GM12892 (cell line): ENCODE measurements around the gene ZNF580. TPM values are rescaled to one million over a fixed set of nuclear protein-coding genes. Genes with fewer than 3 reads are reported as not detected.

ENCODE experiments used
- DNase-seq: peaks from one replicate; pipeline ENCODE4 v3.0.0; 2011; ENCODE audit not compliant: insufficient read length
- FAIRE-seq: peaks from 2 replicates; lab custom pipeline; 2011; peaks lifted over from hg19 to GRCh38; lab: Jason Lieb, UNC
- POLR2A ChIP-seq: IDR thresholded peaks from 2 replicates; pipeline ENCODE4 v1.6.1; 2011; ENCODE audit warnings: low read depth, low read length, control low read depth
- POLR2AphosphoS5 ChIP-seq: IDR thresholded peaks from 2 replicates; pipeline ENCODE4 v1.6.1; 2011; ENCODE audit warnings: low read depth, low read length, control low read depth
- TAF1 ChIP-seq: IDR thresholded peaks from 2 replicates; pipeline ENCODE4 v1.6.1; 2011; ENCODE audit warnings: low read depth, mild to moderate bottlenecking, control low read depth, low read length, borderline replicate concordance
- polyA plus RNA-seq: library from polyadenylated mRNA; unstranded; fragments of >200 nt; gene quantifications from one replicate; pipeline ENCODE4 v1.2.1, GENCODE V29; 2012; ENCODE audit warnings: missing spikeins, inconsistent platforms; ENCODE audit not compliant: missing spikeins

ZNF580 gene, protein sequence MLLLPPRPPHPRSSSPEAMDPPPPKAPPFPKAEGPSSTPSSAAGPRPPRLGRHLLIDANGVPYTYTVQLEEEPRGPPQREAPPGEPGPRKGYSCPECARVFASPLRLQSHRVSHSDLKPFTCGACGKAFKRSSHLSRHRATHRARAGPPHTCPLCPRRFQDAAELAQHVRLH
- 14.4 TPM for polyA plus RNA-seq

DNA sequence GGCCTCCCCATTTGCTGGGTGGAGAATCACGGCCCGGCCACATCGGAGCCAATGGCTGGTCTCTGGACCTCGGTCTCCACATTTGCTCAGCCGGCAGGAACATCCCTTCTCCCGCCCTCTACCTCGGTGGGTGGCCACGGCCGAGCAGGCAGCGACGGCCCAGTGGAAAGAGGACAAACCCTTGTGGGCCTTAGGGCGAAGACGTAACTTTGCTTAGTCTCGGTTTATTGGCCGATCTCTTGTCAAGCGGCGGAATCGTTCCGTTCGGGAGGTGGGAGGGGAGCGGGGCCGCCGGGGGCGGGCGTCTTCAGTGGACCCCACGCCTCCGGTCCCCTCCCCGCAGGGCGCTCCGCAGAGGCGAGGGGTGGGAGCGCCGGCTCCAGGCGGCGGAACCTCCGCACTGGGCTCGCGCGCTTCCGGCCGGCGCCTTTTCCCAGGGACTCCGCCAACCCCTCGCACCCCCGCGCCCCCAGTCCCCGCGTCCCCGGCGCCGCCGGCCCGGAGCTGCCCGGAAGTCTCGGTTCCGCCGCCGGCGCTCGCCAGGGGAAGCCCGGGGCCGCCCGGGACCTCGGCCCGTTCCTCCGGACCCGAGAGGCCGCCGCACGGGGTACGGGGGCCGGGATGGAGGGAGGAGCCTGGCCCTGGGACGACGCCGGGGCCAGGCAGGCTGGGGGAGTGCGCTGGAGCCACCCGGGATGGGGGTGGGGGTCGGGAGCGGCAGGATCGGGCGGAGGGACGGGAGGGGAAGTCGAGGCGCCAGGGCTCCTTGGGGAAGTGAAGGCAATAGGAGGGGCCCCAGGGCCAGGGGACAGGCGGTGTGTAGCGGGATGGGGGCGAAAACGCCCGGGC is at the start of gene ZNF580:
Gene ZNF580, plus strand, starts transcription at position 426 of the 849 bp plus-strand sequence. CDS start 1,507 bp downstream, outside the sequence.
- DNase-seq, result peak; percentile 71
- peak; percentile 27 for FAIRE-seq
- TF ChIP-seq POLR2A (no peak), TAF1 (no peak), POLR2AphosphoS5 (no peak)

DNA sequence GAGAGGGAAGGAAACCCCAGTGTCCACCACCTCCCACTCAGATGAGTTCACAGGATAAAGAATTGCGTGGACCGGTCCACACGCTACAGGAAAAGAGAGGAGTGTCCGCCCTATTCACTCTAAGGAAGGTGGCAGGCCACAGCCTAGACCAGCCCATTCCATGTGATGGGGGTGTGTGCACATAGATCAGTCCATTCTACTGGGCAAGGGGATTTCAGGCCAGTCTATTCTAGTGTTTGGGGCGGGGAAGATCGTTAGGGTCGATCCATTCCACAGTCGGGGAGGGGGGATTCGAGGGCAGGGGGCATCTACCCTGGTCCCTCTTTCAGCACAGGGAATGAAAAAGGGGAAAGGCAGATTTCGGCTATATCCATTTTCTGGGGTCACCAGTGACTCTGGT is 49.2 kb upstream of the ZNF580 start:
- no peak for DNase-seq
- FAIRE-seq, result no peak
- TF ChIP-seq POLR2A (no peak), TAF1 (no peak), POLR2AphosphoS5 (no peak)

DNA sequence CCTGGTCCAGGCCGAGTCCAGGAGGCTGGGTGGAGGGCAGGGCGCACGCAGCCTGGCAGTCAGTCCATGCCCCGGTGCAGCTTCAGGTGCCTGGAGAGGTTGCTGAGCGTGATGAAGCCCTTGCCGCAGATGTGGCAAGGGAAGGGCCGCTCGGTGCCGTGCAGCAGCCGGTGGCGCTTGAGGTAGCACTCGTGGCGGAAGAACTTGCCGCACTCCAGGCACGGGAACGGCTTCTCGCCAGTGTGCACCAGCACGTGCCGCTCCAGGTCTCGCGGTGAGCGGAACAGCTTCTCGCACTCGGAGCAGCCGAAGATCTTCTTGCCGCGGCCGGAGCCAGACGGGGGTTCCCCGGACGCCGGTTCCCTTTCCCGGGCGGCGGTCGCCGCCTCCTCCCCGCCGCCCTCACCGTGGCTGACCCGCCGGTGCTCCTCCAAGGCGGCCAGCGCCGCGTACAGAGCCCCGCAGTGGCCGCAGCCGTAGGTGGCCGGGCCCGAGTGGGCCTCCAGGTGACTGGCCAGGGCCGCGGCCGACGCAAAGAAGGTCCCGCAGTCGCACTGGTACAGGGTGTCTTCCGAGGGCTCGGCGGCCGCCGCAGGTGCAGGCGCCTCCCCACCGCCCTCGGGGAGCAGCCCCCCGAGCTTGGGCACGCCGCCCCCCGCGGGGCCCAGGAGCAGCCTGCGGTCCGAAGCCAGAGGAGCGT is 48.3 kb upstream of the ZNF580 start:
- FAIRE-seq, result no peak
- TF ChIP-seq TAF1, result no peak
- no peak for TF ChIP-seq POLR2AphosphoS5
- no peak for TF ChIP-seq POLR2A
- DNase-seq, result no peak

DNA sequence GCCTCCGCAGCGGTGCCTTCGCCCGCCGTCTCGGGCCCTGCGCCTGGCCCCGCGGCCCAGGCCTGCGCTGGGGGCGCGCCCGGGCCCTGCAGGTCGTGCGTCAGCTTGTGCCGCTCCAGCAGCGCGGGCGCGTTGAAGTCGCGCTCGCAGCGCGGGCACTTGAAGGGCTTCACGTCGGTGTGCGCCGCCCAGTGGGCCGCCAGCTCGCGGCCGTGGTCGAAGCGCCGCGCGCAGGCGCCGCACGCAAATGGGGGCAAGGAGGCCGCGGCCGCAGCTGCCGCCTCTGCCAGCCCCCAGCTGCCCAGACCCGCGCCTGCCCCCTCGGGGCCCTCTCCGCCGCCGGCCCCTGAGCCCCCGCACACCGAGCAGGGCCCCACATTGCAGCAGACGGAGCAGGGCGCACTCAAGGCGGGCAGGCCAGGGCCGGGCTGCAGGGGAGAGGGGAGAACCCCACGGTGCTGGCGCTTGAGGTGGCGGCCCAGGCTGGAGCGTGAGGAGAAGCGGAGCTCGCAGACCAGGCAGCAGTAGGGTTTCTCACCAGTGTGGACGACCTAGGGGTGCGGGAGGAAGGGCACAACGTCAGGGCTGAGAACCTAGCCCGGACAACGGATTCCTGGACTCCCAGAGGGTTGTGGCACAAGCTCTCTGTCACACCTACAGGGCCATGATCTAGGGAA is 47.6 kb upstream of the ZNF580 start:
- FAIRE-seq (no peak), DNase-seq (no peak)
- TF ChIP-seq POLR2AphosphoS5, result no peak
- TF ChIP-seq TAF1, result no peak
- no peak for TF ChIP-seq POLR2A

DNA sequence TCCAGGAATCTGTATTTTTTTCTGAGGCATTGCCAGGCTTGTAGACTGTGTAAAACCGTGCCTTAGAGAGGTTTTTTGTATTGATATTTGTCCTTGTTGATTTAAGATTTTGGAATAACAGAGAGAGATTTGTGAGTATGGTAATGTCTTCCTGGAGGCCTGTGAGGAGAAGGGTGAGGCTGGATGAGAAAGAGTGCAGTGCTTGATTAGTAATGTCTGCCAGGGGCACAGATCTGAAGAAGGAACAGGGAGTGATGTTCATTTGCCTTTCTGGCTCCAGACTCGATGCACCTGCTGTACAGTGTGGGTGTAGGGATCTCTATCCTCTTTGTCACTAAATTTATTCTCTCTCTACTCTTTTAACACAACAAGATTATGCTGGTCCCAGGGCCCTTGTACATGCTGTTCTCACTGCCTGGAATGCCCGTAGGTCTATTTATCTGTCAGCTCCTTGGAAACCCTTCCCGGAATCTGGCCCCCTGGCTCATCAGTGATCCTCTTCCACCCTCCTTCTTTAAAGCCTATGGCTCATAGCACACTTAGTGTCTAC is 45.7 kb upstream of the ZNF580 start:
- DNase-seq, result no peak
- FAIRE-seq, result no peak
- TF ChIP-seq POLR2AphosphoS5 (no peak), POLR2A (no peak), TAF1 (no peak)

DNA sequence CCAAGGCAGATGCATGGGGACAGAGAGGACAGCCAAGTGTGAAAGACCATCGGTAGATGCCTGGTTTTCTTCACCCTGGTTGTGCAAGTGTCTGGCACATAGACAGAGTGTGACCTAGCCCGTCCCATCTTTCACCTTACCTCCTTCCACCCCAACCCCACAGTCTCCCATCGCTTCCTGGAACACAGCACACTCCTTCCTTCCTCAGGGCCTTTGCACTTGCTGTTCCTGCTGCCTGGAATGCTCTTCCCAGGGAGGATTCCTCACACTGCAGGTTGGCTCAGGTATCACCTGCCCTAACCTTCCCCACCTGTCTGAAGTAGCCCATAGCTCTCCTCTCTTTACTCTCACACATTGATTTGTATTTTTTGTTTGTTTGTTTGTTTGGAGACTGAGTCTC is 44.5 kb upstream of the ZNF580 start:
- DNase-seq (no peak), FAIRE-seq (no peak)
- TF ChIP-seq POLR2AphosphoS5 (no peak), POLR2A (no peak)

DNA sequence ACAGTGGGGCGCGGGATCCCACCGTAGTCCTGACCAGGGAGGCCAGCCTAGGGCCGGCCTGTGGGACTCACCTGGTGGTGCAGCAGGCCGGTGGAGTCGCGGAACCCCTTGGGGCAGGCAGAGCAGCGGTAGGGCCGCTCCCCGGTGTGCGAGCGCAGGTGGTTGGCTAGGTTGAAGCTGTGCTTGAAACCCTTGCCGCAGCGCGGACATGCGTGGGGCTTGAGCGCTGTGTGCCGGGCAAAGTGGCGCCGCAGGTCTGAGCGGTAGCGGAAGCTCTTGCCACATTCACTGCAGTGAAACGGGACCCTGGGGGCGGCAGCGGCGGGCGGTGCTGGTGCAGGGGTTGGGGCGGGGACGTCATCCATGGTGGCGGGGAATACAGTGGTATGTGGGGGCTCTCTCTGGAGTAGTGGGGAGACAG is 43.3 kb upstream of the ZNF580 start:
- TF ChIP-seq POLR2AphosphoS5 (no peak), TAF1 (no peak), POLR2A (no peak)
- FAIRE-seq, result no peak
- no peak for DNase-seq

DNA sequence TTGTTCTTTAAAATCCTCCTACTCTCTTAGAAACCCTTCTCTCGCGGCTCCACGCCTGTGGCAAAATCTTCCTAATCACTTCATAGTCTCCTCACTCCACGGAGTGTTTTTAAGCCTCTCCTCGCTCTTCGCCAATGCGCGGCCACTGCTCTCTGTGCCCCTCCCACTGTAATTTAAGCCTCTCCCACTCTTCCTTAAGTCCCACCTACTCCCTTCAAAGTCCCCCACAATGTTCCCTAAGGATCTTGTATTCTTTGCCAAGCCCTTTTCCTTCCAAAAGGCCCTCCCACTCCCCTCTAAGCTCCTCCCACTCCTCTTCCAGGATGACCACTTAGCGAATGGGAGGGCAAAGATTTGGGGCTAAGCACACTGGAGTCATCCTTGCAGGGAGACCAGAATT is 42.8 kb upstream of the ZNF580 start:
- TF ChIP-seq POLR2A, result no peak
- no peak for TF ChIP-seq POLR2AphosphoS5
- TF ChIP-seq TAF1, result no peak
- no peak for FAIRE-seq
- no peak for DNase-seq

DNA sequence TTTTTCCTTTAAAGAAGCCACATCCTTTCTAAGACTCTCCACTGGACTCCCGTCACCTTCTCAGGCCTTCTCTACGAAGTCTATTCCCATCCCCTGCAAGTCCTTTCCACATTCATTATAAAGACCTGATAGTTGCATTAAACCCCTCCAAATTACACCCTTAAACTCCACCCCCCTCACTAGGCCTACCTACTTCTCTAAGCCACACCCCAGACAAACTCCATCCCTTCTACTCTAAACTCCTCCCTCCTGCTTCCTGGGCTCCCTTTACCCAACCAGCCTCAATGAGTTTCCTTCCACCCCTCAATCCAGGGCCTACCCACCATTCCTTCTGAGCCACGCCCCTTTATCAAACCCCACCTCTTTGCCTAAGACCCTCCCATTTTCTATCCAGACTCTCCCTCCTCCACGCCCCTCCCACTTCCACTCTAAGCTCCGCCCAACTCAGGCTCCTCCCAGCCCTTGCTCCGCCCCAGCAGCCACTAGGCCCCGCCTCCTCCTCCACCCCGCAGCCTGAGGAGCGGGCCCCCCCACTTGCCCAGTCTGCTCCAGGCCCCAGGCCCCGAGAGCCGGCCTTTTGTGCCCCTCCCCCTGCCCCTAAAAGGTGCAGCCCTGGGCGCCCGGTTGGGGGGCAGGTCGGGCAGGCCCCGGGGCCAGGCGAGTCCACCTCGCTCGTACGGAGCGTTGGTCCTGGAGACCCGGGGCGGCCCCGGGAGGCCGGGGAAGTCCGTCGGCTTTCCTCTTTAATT is 41.9 kb upstream of the ZNF580 start:
- DNase-seq, result peak; percentile 78
- peak; percentile 26; the same call in 1 of the 2 replicates for TF ChIP-seq TAF1
- no peak for TF ChIP-seq POLR2AphosphoS5
- peak; percentile 82 for FAIRE-seq

DNA sequence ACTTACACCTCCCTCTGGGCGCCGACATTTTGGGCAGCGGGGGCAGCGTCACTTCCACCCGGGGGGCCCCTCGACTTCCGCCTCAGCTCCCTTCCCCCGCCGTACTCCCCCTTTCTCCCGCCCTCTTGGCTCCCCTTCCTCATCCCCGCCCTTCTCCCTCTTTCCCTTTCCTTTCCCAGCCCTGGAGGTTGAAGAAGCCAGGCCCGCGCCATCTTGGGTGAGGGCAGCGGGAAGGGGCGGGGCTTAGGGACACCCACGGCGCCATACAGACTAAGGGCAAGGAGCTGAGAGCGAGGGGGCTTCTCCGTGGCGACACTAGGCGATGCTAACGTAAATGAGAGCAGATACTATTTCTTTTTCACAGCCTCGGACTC is 41.3 kb upstream of the ZNF580 start, which contains the start of gene FIZ1:
Gene FIZ1, minus strand, starts transcription at position 50 of the 374 bp plus-strand sequence. CDS start 1,652 bp downstream, outside the sequence.
- TF ChIP-seq TAF1 (no peak), POLR2A (no peak), POLR2AphosphoS5 (no peak)

More for the DNA sequence above, 41.3 kb upstream of the ZNF580 start, which contains the start of gene FIZ1:
- FAIRE-seq (peak; percentile 97), DNase-seq (peak; percentile 81)
